ENCODE data around the gene CLDN4. TPM values are rescaled to one million over a fixed set of nuclear protein-coding genes. Genes with fewer than 3 reads are reported as not detected.

Gene CLDN4
- total RNA-seq, 4 donors from 2014 or later, result 208 to 533 (median 298) TPM

- H3K4me3 ChIP-seq (ENCODE audit: low read depth, poor library complexity, severe bottlenecking), result no peak overlapping the region
- DNase-seq (ENCODE audit: low spot score in 2 of 2), result no peak
- 59 to 79% methylated on average over 11 to 14 of the region's 14 CpGs for WGBS, 2 donors
- intact Hi-C loops (cut with DNase I; ENCODE audit: low total_unique reads), result no loop called here
- TF ChIP-seq CTCF (IDR thresholded peaks at IDR 0.05) (no peak), POLR2A (IDR thresholded peaks at IDR 0.05) (no peak)
These were observed 2.5 kb upstream of the CLDN4 start for GRCh38 chr7:73828107-73828803.

GRCh38 chr7:73828972-73829371 lies 1.8 kb upstream of the CLDN4 start:
- no peak for TF ChIP-seq CTCF (IDR thresholded peaks at IDR 0.05)
- no peak for TF ChIP-seq POLR2A (IDR thresholded peaks at IDR 0.05)
- intact Hi-C loops (cut with DNase I; ENCODE audit: low total_unique reads), result no loop called here
- no peak for DNase-seq (ENCODE audit: low spot score in 2 of 2)
- WGBS, 2 donors, result 84% methylated on average over 5 of the region's 5 CpGs
- no peak overlapping the region for H3K4me3 ChIP-seq (ENCODE audit: low read depth, poor library complexity, severe bottlenecking)

- TF ChIP-seq CTCF (IDR thresholded peaks at IDR 0.05), result no peak
- no peak for TF ChIP-seq POLR2A (IDR thresholded peaks at IDR 0.05)
- intact Hi-C loops (cut with DNase I; ENCODE audit: low total_unique reads), result no loop called here
- DNase-seq (ENCODE audit: low spot score in 2 of 2), result no peak
- WGBS, 2 donors, result 50 to 69% methylated on average over 7 of the region's 7 CpGs
- no peak overlapping the region for H3K4me3 ChIP-seq (ENCODE audit: low read depth, poor library complexity, severe bottlenecking)
These were observed 1.3 kb upstream of the CLDN4 start for GRCh38 chr7:73829505-73829904.

GRCh38 chr7:73829921-73830680 lies 695 bp upstream of the CLDN4 start:
- no peak overlapping the region for H3K4me3 ChIP-seq (ENCODE audit: low read depth, poor library complexity, severe bottlenecking)
- WGBS, 2 donors, result 57 to 74% methylated on average over 13 of the region's 13 CpGs
- intact Hi-C loops (cut with DNase I; ENCODE audit: low total_unique reads), result no loop called here
- TF ChIP-seq CTCF (IDR thresholded peaks at IDR 0.05) (no peak), POLR2A (IDR thresholded peaks at IDR 0.05) (no peak)
- DNase-seq (ENCODE audit: low spot score in 2 of 2), result no peak

- DNase-seq (ENCODE audit: low spot score in 2 of 2), result no peak
- peak overlapping the region; percentile 26 for H3K4me3 ChIP-seq (ENCODE audit: low read depth, poor library complexity, severe bottlenecking)
- intact Hi-C loops (cut with DNase I; ENCODE audit: low total_unique reads), result no loop called here
- 49 to 71% methylated on average over 14 to 16 of the region's 16 CpGs for WGBS, 2 donors
- TF ChIP-seq CTCF (IDR thresholded peaks at IDR 0.05), result no peak
- TF ChIP-seq POLR2A (IDR thresholded peaks at IDR 0.05), result no peak
These were observed 713 bp downstream of the CLDN4 start for GRCh38 chr7:73831584-73831833.

Data from lower leg skin (tissue), 4 donors.